GM12873 (cell line): ENCODE measurements around the gene NGFR.

Source experiments
- TF ChIP-seq, protein P1 (sequence below): IDR thresholded peaks from 2 replicates; pipeline ENCODE4 v1.5.1; 2012; ENCODE audit warnings: low read depth, mild to moderate bottlenecking, moderate library complexity, low read length, control low read depth; ENCODE audit not compliant: insufficient read depth; ENCODE audit errors: missing control alignments

The NGFR gene

GRCh38 chr17:49498029-49498615 lies 3.0 kb downstream of the NGFR start:
- TF ChIP-seq, protein P1, sequence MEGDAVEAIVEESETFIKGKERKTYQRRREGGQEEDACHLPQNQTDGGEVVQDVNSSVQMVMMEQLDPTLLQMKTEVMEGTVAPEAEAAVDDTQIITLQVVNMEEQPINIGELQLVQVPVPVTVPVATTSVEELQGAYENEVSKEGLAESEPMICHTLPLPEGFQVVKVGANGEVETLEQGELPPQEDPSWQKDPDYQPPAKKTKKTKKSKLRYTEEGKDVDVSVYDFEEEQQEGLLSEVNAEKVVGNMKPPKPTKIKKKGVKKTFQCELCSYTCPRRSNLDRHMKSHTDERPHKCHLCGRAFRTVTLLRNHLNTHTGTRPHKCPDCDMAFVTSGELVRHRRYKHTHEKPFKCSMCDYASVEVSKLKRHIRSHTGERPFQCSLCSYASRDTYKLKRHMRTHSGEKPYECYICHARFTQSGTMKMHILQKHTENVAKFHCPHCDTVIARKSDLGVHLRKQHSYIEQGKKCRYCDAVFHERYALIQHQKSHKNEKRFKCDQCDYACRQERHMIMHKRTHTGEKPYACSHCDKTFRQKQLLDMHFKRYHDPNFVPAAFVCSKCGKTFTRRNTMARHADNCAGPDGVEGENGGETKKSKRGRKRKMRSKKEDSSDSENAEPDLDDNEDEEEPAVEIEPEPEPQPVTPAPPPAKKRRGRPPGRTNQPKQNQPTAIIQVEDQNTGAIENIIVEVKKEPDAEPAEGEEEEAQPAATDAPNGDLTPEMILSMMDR, result no peak

GRCh38 chr17:49501496-49501895 lies 6.4 kb downstream of the NGFR start:
- TF ChIP-seq, protein P1, result no peak

- TF ChIP-seq, protein P1, result no peak
Measured at GRCh38 chr17:49502254-49502653, 7.2 kb downstream of the NGFR start.

DNA sequence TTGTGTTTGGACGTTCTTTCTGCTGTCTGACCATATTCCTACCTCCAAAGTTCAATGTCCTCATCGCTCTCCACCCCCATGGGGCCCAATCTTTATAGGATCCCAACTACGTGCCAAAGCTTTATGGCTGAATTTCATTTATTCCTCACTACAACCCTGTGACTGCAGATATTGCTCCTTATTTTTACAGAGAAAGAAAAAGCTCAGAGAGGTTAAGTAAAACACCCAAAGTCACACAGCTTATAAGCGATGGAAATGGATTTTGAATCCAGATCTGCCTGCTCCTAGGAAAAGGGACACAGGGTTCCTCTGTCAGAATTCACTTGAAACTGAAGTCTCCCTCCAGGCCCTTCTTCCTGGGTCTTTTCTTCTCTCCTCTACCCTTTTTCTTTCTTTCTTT lies 9.3 kb downstream of the NGFR start:
- TF ChIP-seq, protein P1, result no peak

GRCh38 chr17:49505854-49506253 lies 10.8 kb downstream of the NGFR start:
- TF ChIP-seq, protein P1, result no peak

- TF ChIP-seq, protein P1, result no peak
Measured at GRCh38 chr17:49506282-49506681, 11.2 kb downstream of the NGFR start.

GRCh38 chr17:49508061-49508865 lies 13.2 kb downstream of the NGFR start:
- TF ChIP-seq, protein P1, result no peak
